ENCODE data around the gene FAM168B. TPM values are rescaled to one million over a fixed set of nuclear protein-coding genes. Genes with fewer than 3 reads are reported as not detected.

Gene FAM168B
- total RNA-seq, 2 donors from 2014 or later: 144 to 156 TPM

- H3K9me3 ChIP-seq: no peaks in the 10 kb centered on the region
- no peak overlapping the region for H3K4me3 ChIP-seq
- peaks cover 0 to 9% of the 10 kb centered on the region in 2 donors for H3K4me1 ChIP-seq (ENCODE audit: control insufficient read depth in 1 of 2, low read depth in 2 of 2)
- no peak overlapping the region for H3K27ac ChIP-seq
- ATAC-seq (ENCODE audit: insufficient number of reproducible peaks, low FRiP score, low read depth) (no peak), DNase-seq (ENCODE audit: low spot score) (no peak)
- H3K27me3 ChIP-seq (replicated peaks; ENCODE audit: insufficient read depth): no peaks in the 10 kb centered on the region
- H3K36me3 ChIP-seq: no peaks in the 10 kb centered on the region
- TF ChIP-seq CTCF (IDR thresholded peaks at IDR 0.05): no peak
Measured at GRCh38 chr2:131031431-131031841, 61.8 kb downstream of the FAM168B start.

GRCh38 chr2:131030478-131030971, 62.7 kb downstream of the FAM168B start:
- ATAC-seq (ENCODE audit: insufficient number of reproducible peaks, low FRiP score, low read depth) (no peak), DNase-seq (ENCODE audit: low spot score) (no peak)
- Histone ChIP-seq H3K4me1 (ENCODE audit: control insufficient read depth in 1 of 2, low read depth in 2 of 2) (peaks cover 0 to 9% of the 10 kb centered on the region in 2 donors), H3K36me3 (no peaks in the 10 kb centered on the region), H3K27ac (no peak overlapping the region), H3K9me3 (no peaks in the 10 kb centered on the region), H3K4me3 (no peak overlapping the region), H3K27me3 (replicated peaks; ENCODE audit: insufficient read depth) (no peaks in the 10 kb centered on the region)
- TF ChIP-seq CTCF (IDR thresholded peaks at IDR 0.05): no peak

GRCh38 chr2:131029812-131030211, 63.4 kb downstream of the FAM168B start:
- no peak for DNase-seq (ENCODE audit: low spot score)
- no peaks in the 10 kb centered on the region for H3K9me3 ChIP-seq

GRCh38 chr2:131027566-131028528, 65.4 kb downstream of the FAM168B start:
- TF ChIP-seq CTCF (IDR thresholded peaks at IDR 0.05): no peak
- no peak overlapping the region for H3K4me3 ChIP-seq
- no peak for DNase-seq (ENCODE audit: low spot score)
- H3K27me3 ChIP-seq (replicated peaks; ENCODE audit: insufficient read depth): no peaks in the 10 kb centered on the region
- H3K27ac ChIP-seq: no peak overlapping the region
- no peaks in the 10 kb centered on the region for H3K4me1 ChIP-seq (ENCODE audit: control insufficient read depth in 1 of 2, low read depth in 2 of 2)
- ATAC-seq (ENCODE audit: insufficient number of reproducible peaks, low FRiP score, low read depth): no peak
- no peaks in the 10 kb centered on the region for H3K36me3 ChIP-seq
- H3K9me3 ChIP-seq: no peaks in the 10 kb centered on the region

More at GRCh38 chr2:131029812-131030211, 63.4 kb downstream of the FAM168B start:
- no peaks in the 10 kb centered on the region for H3K36me3 ChIP-seq
- TF ChIP-seq CTCF (IDR thresholded peaks at IDR 0.05): no peak
- H3K27me3 ChIP-seq (replicated peaks; ENCODE audit: insufficient read depth): no peaks in the 10 kb centered on the region
- no peak overlapping the region for H3K27ac ChIP-seq
- H3K4me3 ChIP-seq: no peak overlapping the region
- ATAC-seq (ENCODE audit: insufficient number of reproducible peaks, low FRiP score, low read depth): no peak
- peaks cover 0 to 9% of the 10 kb centered on the region in 2 donors for H3K4me1 ChIP-seq (ENCODE audit: control insufficient read depth in 1 of 2, low read depth in 2 of 2)

GRCh38 chr2:131026919-131027318, 66.3 kb downstream of the FAM168B start:
- Histone ChIP-seq H3K36me3 (no peaks in the 10 kb centered on the region), H3K27me3 (replicated peaks; ENCODE audit: insufficient read depth) (no peaks in the 10 kb centered on the region), H3K27ac (no peak overlapping the region), H3K4me3 (no peak overlapping the region), H3K4me1 (ENCODE audit: control insufficient read depth in 1 of 2, low read depth in 2 of 2) (no peaks in the 10 kb centered on the region), H3K9me3 (no peaks in the 10 kb centered on the region)
- ATAC-seq (ENCODE audit: insufficient number of reproducible peaks, low FRiP score, low read depth) (no peak), DNase-seq (ENCODE audit: low spot score) (no peak)
- TF ChIP-seq CTCF (IDR thresholded peaks at IDR 0.05): no peak
